ENCODE data around the gene PLCB3.
A peak's percentile ranks its signal among the peaks of the same experiment; 100 is the strongest.

The PLCB3 gene

GRCh38 chr11:64251753-64252002 lies 348 bp downstream of the PLCB3 start:
- DNase-seq = no peak

- DNase-seq = peak in 1 of 2 donors; percentile 42
Observed at GRCh38 chr11:64252003-64252872, 908 bp downstream of the PLCB3 start.

DNA sequence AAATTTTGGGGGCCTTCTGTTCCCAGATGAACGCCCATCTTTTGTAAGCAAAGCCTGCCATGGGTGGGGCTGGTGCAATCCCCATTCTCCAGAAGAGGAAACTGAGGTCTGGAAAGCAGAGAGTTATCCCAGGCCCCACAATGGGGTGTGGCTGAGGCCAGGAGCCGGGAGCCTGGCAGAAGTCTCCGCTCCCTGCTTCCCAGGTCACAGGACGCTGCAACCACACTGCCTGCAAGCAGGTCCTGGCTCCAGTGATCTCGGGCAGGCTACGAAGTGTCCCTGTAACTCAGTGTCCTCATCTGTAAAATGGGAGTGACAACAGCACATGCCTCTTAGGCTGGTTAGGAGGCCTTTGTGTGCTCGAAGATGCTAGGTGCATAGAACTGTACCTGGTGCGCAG lies 1.7 kb downstream of the PLCB3 start:
- DNase-seq = no peak

- DNase-seq = no peak
Observed at GRCh38 chr11:64253481-64253880, 2.2 kb downstream of the PLCB3 start.

- no peak for DNase-seq
Observed at GRCh38 chr11:64254326-64254725, 3.0 kb downstream of the PLCB3 start.

- DNase-seq = no peak
Observed at GRCh38 chr11:64255135-64256128, 4.1 kb downstream of the PLCB3 start.

- no peak for DNase-seq
Observed at GRCh38 chr11:64256300-64256699, 5.0 kb downstream of the PLCB3 start.

DNA sequence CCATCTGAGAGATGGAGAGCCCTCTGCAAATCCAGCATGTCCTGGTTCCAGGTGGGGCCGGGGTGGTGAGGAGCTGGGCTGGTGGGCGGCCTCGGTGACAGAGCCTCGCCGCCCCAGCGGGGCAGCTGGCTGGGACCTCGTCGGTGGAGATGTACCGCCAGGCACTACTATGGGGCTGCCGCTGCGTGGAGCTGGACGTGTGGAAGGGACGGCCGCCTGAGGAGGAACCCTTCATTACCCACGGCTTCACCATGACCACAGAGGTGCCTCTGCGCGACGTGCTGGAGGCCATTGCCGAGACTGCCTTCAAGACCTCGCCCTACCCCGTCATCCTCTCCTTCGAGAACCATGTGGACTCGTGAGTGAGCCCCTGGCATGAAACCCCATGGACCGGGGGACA lies 7.0 kb downstream of the PLCB3 start:
- no peak for DNase-seq

- DNase-seq = no peak
Observed at GRCh38 chr11:64258946-64259532, 7.7 kb downstream of the PLCB3 start.

- peak; percentile 27 to 78 for DNase-seq
Observed at GRCh38 chr11:64259533-64260067, 8.3 kb downstream of the PLCB3 start.

DNA sequence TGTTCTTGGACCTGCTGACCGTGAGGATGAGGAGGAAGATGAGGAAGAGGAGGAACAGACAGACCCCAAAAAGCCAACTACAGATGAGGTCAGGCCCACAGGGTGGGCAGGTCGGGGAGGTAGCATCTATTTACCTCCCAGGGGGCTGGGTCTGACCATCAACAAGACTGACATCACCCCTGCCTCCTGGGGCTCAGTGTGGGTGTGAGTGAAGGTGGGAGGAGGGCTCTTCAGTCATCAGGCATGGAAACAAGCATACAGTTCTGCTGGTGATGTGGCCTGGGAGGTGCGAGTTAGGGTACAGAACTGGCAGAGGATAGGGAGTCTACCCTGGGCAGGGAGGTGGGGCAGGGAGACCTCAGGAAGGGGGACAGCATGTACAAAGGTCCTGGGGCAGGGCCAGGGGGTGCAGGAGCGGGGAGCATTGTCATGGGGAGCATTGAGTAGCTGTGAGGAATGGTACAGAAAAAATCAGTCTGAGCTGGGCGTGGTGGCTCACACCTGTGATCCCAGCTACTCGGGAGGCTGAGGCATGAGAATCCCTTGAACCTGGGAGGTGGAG lies 8.9 kb downstream of the PLCB3 start:
- no peak for DNase-seq

GRCh38 chr11:64261556-64262080 lies 10.3 kb downstream of the PLCB3 start:
- DNase-seq = no peak

DNA sequence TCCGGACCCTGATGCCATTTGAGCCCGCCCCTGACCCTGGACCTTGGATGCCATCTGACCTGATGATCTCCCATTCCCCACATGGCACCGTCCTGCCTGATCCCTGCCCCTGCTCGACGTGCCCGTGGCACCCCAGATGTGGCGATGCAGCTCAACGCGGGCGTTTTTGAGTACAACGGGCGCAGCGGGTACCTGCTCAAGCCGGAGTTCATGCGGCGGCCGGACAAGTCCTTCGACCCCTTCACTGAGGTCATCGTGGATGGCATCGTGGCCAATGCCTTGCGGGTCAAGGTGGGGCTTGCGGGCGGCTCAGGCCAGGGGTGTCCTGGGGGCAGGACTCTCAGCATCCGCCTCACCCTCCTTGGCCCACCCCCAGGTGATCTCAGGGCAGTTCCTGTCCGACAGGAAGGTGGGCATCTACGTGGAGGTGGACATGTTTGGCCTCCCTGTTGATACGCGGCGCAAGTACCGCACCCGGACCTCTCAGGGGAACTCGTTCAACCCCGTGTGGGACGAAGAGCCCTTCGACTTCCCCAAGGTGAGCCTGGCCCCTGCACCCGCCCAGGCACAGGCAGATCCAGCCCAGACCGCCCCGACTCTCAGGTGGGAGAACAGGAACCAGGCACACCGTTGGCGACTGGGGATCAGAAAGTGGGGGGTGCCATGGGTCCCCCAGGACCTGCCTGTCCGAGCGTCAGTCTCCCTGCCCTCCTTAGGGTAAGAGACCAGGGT lies 11.1 kb downstream of the PLCB3 start:
- DNase-seq = no peak

DNA sequence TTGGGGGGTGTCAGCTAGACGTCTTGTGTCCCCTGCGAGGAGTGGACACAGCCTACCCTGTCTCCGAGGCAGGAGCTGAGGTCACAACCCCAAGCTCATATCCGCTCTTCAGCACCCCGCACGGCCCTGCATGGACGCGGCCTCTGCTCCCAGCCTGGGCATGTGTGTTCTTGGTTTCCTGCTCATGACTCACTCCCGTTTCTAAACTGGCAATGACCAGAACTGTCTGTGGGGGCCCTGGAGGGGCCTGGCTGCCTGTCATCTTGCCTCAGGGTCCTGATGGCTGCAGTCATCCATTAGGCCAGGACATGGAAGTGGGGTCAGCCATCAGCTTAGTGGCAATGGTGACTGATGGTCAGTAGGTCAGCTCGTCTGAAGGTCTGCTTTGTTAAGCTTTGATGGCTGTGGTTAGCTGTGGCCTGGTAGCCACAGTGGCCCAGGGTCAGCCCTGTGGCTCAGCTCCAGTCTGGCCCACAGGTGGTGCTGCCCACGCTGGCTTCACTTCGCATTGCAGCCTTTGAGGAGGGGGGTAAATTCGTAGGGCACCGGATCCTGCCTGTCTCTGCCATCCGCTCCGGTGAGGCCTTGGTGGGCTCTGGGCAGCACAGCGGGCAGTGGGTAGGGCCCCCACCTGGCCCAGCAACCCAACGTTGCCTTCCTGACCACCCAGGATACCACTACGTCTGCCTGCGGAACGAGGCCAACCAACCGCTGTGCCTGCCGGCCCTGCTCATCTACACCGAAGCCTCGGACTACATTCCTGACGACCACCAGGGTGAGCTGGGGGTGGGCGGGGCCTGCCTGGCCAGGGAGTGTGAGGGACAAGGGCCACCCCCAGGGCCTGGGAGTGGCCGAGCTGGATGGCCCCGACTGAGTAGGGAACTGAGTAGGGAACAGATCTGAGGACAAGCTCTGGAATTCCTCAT lies 12.0 kb downstream of the PLCB3 start:
- no peak for DNase-seq

- no peak for DNase-seq
Observed at GRCh38 chr11:64263947-64264317, 12.6 kb downstream of the PLCB3 start.

DNA sequence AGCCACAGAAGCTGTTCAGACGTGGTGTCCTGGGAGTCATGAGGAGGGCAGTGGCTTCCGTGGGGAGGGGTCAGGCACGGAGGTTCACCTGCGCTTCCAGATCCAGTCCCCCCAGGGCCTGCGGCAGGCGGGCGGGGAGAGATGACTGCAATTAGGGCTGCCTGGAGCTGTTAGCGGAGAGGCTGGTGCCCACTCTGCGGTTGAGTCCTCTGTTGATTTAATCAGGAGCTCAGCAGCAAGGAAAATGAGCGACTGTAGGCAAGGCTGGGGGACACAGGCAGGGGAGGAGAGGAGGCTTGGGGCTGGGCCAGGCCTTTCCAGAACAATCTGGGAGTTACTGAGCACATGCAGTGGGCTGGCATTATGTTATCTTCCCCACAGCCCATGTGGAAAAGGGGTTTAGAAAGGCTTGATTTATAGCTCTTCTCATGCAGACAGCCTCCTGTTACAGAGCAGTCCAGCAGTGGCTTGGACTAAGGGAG lies 13.1 kb downstream of the PLCB3 start:
- no peak for DNase-seq

- no peak for DNase-seq
Observed at GRCh38 chr11:64265176-64266160, 14.1 kb downstream of the PLCB3 start.

DNA sequence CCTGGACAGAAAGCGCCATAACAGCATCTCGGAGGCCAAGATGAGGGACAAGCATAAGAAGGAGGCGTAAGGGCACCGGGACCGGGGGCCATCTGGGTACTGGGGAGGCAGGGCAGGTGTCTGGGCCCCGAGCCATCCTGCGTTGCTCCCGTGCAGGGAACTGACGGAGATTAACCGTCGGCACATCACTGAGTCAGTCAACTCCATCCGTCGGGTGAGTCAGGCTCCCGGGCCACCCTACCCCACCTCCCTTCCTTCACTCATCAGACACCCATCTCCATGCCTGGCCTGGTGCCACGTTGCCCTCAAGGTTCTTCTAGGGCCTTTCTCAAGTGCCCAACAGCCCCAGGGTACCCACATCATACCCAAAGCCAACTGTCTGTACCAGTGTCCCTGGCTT lies 15.0 kb downstream of the PLCB3 start:
- DNase-seq = no peak

DNA sequence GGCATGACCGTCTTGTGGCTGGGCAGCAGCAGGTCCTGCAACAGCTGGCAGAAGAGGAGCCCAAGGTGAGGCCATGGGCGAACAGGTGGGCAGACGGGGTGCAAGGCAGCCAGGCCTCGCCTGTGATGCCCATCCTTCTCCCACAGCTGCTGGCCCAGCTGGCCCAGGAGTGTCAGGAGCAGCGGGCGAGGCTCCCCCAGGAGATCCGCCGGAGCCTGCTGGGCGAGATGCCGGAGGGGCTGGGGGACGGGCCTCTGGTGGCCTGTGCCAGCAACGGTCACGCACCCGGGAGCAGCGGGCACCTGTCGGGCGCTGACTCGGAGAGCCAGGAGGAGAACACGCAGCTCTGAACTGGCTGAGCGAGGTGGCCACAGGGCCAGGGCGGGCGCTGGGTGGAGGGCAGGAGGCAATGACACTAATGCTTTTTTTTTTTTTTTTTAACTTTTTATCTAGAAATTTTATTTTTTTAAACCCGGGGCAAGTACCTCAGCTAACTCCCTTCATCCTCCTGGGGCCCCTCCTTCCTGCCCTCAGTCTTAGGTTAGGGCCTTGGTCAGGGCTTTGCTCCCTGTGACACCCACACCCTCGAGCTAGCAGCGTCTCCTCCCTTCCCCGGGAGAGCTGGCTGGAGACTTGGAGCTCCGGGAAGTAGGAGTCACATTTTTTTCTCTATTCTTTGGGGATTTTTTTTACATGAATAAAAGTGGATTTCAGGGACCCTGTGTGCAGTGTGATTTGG lies 16.0 kb downstream of the PLCB3 start:
- DNase-seq = no peak

All from inflammatory macrophage treated with lipopolysaccharide for 1 hour (primary cell).